ENCODE measurements around the gene HIRIP3. TPM values are rescaled to one million over a fixed set of nuclear protein-coding genes. Genes with fewer than 3 reads are reported as not detected.
A peak's percentile ranks its signal among the peaks of the same experiment; 100 is the strongest.

HIRIP3 gene
- total RNA-seq, 1 experiment from 2014 or later, result 31.6 TPM

DNA sequence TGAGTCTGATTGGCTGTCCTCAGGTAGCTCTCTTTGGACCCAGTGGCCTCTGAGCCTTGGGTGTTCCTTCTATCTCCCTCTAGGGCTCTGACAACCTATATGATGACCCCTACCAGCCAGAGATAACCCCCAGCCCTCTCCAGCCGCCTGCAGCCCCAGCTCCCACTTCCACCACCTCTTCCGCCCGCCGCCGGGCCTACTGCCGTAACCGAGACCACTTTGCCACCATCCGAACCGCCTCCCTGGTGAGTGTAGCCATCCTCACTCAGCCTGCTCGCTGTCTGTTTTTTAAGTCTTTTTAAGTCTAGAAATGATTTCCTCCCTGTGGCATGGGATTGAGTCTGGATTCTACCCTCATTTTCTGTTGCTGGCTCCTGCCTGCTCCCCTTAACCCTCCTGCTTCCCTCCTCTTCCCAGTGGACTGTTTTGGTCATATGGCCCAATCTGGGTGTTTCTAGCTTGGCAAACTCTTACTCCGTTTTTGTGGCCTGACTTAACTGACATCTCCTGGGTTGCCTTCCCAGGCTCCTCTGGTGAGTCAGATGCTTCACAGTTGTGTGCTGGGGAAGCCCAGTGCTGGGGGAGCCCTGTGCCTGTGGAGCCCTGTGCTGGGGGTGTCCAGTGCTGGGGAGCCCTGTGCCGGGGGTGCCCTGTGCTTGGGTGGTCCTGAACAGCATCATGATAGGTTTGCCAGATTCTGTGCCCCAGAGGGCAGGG is 11.8 kb downstream of the HIRIP3 start:
- DNase-seq (ENCODE audit: low spot score), result no peak

DNA sequence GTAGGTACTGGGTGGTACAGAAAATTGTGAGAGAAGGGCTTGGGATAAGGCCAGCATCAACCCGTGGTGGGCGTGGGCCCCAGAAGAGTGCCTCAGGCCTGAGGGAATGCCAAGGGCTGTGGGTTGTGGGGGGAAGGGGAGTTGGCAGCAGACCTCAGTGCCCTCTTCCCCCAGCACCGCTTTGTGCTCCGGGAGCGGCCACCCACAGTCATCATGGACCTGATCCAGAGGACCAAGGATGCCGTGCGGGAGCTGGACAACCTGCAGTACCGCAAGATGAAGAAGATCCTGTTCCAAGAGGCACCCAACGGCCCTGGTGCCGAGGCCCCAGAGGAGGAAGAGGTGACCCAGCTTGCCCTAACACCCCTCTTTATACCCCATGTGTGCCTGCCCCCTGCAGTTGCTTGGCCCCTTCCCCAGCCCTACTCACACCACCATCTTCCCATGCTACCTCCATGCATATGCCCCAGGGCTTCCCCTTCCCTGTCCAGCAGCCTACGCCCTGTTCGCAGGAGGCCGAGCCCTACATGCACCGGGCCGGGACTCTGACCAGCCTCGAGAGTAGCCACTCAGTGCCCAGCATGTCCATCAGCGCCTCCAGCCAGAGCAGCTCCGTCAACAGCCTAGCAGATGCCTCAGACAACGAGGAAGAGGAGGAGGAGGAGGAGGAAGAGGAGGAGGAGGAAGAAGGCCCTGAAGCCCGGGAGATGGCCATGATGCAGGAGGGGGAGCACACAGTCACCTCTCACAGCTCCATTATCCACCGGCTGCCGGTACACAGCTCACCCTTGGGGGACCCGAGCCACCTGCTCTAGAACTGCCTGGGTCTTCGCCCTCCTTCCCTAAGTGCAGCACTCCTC is 12.6 kb downstream of the HIRIP3 start:
- no peak for DNase-seq (ENCODE audit: low spot score)

DNA sequence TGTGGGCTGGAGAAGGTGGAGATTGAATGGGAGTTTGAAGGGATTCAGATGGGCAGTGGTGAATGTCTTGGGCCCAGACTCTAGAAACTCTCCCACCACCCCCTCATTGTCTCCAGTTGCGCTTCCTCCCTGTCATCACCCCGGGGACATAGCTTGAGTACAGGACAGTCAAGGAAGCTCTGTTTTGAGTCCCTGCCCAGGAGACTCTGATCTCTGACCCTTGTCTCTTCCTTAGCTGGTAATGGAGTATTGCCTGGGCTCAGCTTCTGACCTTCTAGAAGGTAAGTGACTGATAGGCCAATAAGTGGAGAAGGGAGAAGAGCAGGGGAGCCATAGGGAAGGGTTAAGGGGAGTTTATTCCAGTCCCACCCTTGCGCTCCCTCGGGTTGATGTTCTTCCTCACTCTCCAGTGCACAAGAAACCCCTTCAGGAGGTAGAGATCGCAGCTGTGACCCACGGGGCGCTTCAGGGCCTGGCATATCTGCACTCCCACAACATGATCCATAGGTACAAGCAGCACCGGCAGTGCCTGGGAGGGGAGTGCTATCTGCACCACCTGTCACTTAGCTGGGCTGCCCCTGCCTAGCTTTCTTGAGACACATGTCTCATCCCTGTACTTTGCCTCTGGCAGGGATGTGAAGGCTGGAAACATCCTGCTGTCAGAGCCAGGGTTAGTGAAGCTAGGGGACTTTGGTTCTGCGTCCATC is 16.7 kb downstream of the HIRIP3 start:
- DNase-seq (ENCODE audit: low spot score), result no peak

DNA sequence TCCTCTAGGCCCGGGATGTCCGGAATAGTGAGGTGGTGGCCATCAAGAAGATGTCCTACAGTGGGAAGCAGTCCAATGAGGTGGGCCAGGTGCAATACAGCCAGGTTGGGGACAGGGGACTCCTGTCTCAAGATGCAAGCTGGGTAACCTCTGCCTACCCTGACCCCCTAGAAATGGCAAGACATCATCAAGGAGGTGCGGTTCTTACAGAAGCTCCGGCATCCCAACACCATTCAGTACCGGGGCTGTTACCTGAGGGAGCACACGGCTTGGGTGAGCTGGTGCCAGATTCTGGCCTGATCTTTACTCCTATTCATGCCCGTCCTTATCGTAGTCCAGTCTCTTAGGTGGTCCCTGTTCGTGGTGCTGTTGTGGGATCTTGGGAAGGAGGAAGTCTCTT is 17.3 kb downstream of the HIRIP3 start:
- no peak for DNase-seq (ENCODE audit: low spot score)

DNA sequence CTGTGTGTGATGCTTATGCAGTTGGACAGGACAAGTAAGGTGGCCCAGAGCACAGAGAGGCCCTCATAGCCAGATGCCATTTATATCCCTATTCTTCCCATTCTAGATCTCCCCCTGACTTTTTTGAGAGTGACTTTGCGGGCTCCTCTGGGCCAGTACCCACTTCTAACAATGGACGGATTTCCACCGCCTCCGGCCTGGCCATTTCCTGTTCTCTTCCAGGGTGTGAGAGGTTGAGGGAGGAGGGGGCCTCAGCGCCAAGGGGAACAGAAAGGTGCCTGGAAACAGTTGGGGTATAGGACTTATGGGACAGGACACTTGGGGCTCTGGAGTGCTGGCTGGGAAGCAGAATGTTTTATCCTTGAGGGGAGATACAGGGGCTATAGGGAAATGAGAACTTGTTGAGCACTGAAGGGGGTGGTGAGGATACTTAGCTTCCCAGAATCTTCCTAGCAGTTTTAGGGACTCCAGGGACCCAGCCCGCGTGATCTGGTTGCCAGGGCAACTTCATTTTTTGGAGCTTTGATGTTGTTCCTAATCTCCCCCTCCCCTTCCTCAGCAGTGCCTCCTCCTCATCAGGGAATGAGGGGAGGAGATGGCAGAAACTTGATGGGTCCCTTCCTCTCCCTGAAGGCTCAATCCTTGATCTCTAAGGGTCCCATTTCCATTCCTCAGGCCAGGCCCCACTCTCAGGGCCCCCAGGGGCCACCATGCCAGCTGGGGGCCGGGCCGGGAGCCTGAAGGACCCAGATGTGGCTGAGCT is 18.2 kb downstream of the HIRIP3 start:
- no peak for DNase-seq (ENCODE audit: low spot score)

DNA sequence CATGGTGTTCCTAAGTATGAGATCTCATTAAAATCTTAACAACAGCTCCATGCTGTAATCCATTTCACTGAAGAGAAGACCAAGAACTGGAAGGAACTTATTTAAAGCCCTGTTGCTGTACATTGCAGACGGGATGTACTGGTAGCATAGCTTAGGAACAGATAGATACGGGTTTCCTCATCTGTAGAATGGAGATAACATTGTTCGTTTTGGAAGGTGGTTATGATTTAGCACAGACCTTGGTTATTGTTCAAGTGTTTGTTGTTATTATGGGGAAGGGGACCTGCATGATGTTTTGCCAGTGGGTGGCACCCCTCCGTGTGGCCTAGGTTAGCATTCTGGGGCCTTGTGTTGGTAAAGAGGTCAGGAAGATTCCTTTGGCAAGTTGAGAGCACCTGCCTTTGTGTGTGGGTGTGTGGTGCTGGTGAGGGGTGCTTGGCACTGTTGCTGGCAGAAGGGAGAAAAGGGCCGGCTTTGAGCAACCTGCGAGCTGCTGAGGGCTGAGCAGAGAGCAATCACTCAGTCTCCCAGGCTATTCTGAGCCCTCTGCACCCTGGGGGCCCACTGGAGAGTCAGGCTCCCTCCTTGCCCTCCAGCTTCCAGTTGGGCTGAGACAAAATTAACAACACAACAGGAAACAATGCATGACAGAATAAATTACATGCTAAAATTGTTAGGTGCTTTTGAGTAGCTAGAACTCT is 19.5 kb downstream of the HIRIP3 start:
- no peak for DNase-seq (ENCODE audit: low spot score)

DNA sequence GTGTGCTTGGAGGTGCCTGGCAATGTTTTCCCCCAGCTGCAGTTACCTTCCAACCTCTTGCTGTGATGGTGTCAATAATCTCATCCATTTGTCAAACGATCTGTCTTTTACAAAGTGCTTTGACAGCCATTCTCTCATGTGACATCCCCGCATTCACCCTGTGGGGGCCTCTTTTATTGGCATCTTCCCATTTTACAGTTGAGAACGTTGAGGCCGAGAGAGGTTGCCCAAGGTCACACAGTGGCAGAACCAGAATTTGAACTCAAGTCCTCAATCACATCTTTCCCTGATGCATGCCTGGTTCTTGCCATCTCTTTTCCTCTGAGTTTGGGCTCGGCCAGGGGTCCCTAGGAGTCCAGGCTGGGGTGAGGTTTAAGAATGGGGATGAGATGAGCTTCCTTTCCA is 20.3 kb downstream of the HIRIP3 start:
- no peak for DNase-seq (ENCODE audit: low spot score)

DNA sequence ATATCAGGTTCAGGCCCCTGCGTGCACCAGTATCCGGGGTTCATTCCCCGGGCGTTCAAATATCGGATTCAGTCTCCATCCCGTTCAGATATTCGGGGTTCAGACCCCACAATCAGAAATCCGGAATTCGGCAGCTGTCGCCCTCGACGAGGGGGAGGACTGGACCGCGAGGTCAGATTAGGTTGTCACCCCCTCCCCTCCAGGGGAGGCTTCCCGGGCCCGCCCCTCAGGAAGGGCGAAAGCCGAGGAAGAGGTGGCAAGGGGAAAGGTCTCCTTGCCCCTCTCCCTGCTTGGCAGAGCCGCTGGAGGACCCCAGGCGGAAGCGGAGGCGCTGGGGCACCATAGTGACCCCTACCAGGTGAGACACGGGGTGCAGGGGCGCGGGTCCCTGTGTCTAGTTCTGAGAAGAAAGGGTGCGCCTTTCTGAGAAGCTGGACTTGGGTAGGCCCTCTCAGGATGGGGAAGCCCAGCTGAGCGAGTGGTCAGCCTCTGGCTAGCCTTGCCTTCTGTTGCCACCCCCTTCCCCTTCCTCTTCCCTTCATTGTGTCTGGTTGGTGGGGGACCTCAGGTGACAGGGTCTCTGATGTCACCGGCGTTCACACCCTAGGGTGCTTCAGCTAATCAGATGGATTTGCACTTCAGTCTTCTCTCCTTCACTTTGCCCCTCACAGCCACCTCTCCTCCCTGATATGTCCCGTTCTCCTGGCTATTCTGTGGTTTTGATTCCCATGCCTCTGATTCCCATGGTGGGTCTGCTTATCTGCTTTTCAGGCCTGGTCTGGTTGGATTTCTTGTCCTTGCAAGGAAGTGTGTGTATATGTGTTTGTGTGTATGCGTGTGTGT is 20.9 kb downstream of the HIRIP3 start:
- DNase-seq (ENCODE audit: low spot score), result no peak

DNA sequence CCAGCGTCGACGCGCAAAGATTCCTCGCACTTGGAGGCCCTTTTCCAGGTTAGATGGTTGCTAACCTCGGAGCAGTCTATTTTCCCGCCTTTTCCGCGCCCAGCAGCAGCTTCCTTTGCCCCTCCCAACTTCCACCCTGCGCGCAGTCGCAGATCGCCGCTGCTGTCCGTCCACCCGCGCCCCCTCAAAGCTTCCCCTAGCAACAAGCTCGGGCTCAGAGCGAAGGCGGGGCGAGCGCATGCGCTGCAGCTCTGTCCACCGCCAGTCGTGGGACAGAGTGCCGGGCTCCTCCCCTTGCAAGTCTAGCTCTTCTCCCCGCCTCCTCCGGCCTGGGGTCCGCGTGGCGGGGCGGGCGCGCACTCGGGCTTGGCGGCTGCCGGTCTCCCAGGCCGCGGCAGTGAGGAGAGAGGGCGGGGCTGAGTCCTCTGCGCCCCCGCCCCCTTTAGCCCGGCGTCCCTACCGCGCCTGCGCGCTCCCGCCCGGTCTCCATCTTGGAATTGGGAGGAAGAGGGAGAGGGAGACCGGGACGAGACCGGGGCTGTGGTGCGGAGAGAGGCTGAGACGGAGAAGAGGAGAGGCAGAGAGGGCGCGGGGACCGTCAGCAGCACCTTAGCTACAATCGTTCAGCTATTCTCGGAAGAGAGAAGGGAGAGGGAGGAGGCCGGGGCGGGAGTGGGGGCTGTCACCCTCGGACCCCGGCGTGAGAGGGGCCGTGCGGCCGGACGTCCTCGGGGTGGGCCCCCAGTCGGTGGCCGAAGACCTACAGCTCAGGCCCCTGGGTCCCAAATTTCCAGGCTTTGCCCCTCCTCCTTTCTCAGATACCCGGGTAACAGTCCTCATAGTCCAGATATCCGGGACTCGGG is 21.8 kb downstream of the HIRIP3 start, which contains the start of gene TAOK2:
TSS of gene TAOK2 (plus strand) at position 485 of the 863 bp plus-strand sequence. CDS start 3,905 bp downstream, outside the sequence.
- peak; percentile 98 for DNase-seq (ENCODE audit: low spot score)

DNA sequence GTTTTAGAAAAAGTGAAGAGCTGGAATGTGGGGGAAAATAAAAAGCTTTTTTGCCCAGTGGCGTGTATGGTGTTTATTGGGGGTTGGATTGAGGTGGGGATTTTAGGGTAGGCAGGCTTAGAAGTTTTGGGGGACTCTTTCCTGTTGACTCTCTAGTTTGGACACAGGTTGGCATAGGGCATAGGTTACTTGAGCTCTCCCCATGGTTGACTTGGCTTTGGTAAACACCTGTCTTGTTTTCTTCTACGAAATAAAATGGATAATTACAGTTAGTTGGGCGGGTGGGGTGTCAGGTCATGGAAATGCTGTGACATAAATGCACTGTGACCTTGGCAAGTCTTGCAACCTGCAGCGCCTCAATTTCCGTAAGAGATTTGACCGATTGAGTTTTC is 22.4 kb downstream of the HIRIP3 start:
- DNase-seq (ENCODE audit: low spot score), result no peak

DNA sequence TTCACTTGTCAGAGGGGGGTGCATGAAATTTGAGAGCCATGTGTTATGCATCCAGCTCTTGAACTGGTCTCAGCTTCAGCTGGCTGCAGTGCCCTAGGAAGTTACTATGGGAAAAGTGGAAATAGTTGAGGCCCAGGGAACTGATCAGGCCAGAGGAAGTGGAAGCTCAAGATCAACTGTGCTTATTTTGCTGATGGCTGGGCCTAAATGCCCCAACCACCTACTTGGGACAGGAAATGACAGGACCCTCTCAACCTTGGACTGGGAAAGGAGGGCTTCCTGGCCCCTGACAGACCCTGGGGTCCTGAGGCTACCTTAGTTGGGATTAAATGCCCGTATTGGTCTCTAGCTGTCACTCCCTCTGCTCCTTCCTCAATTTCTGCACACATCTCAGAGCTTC is 22.9 kb downstream of the HIRIP3 start:
- DNase-seq (ENCODE audit: low spot score), result no peak

DNA sequence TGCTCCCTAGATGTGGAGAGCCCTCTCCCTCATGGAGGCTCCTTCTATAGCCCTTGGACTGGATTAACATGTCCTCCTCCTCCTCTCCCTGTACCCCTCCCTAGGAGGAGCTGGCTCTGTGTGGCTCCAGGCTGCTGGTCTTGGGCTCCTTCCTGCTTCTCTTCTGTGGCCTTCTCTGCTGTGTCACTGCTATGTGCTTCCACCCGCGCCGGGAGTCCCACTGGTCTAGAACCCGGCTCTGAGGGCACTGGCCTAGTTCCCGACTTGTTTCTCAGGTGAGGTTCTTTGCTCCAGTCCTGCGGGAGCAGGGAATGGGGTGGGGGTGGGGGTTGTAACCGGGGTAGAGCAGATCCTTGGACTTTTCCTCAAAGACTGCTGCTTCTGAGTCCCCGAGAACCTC is 24.1 kb downstream of the HIRIP3 start:
- no peak for DNase-seq (ENCODE audit: low spot score)

DNA sequence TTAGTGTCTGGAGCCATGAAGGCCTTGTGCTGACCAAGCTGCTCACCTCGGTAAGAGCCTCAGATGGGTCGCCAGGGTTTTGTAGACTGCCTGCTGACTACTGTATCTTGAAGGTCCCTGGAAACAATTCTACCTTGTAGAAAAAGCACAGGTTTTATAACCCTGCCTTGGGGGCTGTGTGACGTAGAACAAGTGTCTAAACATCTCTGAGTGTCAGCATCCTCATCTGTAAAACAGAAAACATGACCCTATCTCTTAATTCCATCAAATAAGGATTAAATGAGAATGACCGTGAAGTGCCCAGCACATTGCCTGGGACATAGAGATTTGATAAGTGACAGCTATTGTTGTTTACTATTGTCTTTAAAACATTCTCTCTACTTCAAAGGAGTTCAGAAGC is 27.2 kb downstream of the HIRIP3 start:
- DNase-seq (ENCODE audit: low spot score), result no peak

DNA sequence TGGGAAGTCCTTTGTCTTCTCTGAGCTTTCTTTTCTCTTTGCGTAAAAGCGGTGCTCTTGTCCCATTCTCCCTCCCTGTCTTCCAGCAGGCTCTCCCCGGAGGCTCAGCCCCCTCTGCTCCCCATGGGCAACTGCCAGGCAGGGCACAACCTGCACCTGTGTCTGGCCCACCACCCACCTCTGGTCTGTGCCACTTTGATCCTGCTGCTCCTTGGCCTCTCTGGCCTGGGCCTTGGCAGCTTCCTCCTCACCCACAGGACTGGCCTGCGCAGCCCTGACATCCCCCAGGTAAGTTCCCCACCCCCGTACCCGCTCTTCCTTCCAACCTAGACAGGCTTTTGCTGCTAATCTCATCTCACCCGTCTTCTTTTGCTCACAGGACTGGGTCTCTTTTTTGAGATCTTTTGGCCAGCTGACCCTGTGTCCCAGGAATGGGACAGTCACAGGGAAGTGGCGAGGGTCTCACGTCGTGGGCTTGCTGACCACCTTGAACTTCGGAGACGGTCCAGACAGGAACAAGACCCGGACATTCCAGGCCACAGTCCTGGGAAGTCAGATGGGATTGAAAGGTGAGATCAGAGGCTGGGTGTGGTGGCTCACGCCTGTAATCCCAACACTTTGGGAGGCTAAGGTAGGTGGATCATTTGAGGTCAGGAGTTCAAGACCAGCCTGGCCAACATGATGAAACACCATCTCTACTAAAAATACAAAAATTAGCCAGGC is 32.2 kb downstream of the HIRIP3 start:
- no peak for DNase-seq (ENCODE audit: low spot score)

DNA sequence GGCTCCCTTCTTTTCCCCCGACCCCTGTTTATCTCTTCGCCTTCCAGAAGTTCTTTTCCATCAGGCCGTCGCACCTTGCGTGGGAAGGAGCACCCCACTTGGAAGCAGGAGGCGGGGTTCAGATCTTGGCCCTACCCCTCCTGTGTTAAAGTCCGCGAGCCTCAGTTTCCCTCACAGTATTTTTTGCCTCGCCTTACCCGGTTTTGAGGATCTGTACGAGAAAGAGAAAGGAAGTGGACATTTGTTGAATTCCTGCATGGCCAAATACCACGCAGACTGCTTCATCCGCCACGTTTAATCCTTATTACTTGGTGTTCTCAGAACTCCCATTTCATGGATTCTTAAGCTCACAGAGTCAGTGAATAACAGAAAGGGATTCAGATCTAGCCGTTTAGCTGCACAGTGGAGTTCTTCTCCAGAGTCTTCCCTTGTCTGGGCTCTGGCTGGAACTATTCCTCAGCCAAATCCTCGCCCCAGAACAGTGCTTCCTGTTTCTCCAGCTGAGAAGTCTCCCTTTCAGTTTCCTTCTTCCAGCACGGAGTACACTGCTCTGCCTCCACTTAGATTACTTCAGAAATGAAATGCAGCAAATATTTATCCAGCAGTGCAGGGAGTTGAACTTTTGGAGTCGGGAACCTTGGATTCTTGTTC is 32.9 kb downstream of the HIRIP3 start:
- DNase-seq (ENCODE audit: low spot score), result peak; percentile 27

DNA sequence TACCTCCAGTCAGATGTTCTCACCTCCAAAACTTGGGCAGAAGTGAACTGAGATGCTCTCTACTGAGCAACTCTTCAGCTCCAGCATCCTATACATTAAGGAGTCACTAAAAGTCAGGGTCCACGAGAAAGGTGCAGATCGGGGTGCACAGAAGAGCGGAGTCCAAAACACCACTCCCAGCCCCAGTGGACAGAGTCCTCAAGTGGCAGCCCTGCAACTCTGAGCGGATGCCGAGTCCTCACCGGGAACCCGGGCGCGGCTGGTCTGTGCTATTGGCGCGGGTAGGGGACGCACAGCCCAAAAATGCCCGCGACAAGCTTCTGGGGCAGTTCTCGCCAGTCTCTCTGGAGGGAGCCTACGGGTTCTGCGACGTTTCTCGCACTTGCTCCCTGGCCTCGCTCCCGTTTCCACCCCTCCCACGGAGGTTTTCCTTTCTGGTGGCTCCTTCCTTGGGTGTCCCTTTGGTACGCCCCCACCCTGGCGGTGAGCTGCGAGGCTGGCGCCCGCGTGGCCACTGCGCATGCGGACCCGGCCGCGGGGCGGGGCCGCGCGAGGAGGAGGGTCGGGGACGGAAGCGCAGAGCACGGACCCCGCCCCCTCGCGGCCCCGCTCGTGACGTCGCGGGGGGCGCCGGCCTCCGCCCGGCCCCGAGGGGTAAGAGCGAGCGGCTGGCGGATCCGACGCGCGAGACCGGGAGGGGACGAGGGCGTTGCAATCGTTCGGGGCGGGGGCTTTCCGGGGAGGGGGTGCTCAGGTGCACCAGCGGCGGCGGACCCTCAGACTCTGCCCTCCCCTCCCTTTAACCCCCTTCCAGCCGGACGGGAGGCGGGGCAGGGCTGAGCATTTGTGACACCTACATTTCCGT is 33.7 kb downstream of the HIRIP3 start, which contains the start of gene TMEM219:
TSS of gene TMEM219 (plus strand) at position 601 of the 865 bp plus-strand sequence. CDS start 1,065 bp downstream, outside the sequence.
- DNase-seq (ENCODE audit: low spot score), result peak; percentile 74

DNA sequence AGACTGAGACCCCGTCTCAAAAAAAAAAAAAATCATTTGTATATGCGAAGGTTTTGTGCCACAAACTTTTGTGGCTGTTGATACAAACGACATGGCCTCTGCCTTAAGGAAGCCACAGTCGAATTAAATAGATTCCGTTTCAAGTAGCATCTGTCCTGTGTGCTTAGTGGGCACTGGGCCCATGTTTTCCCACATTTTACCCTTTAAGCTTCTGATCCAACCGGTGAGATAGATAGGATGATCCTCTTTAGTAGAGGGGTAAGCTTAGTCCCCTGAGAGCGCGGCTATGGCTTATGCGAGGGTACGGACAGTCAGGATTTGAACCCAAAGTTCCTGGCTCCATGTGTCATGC is 34.3 kb downstream of the HIRIP3 start:
- DNase-seq (ENCODE audit: low spot score), result no peak
